Measurements from ENCODE around the gene ASB1. TPM values are rescaled to one million over a fixed set of nuclear protein-coding genes. Genes with fewer than 3 reads are reported as not detected.

Gene ASB1
- polyA plus RNA-seq, 1 of the 3 experiments (the other 2 are of a cell fraction) = 33.3 TPM

GRCh38 chr2:238493880-238494572 lies 67.3 kb downstream of the ASB1 start (continued):
- TF ChIP-seq REST (IDR thresholded peaks at IDR 0.05; ENCODE audit: low read depth, low read length) (no peak), TAF1 (IDR thresholded peaks at IDR 0.05; ENCODE audit: borderline replicate concordance, low read depth, low read length) (no peak), USF2 (IDR thresholded peaks at IDR 0.05; ENCODE audit: borderline replicate concordance, low read depth, low read length) (no peak), YY1 (IDR thresholded peaks at IDR 0.05; ENCODE audit: low read depth) (no peak), EZH2phosphoT487 (IDR thresholded peaks at IDR 0.05; ENCODE audit: borderline replicate concordance, low read depth) (no peak), PBX3 (IDR thresholded peaks at IDR 0.05) (no peak), ELF1 (IDR thresholded peaks at IDR 0.05) (no peak)

GRCh38 chr2:238494573-238494961 lies 67.8 kb downstream of the ASB1 start:
- Histone ChIP-seq H3K79me2 (ENCODE audit: insufficient read depth) (no peaks in the 10 kb centered on the region), H3K4me2 (no peak overlapping the region), H3K27me3 (ENCODE audit: insufficient read depth) (no peaks in the 10 kb centered on the region), H3K4me1 (ENCODE audit: control insufficient read depth in 1 of 2, insufficient read depth in 2 of 2, low read depth in 1 of 2, low read length in 1 of 2) (peaks cover 0 to 3% of the 10 kb centered on the region in 2 experiments; a peak in 1 of 4 replicates), H4K20me1 (ENCODE audit: insufficient read depth) (no peaks in the 10 kb centered on the region), H3K9me3 (no peaks in the 10 kb centered on the region), H3K27ac (ENCODE audit: low read depth in 2 of 2, low read length in 1 of 2) (no peak overlapping the region), H3K36me3 (replicated peaks in 1 of 2; ENCODE audit: control insufficient read depth in 1 of 2, insufficient read depth in 2 of 2, low read length in 1 of 2) (no peaks in the 10 kb centered on the region), H3K9me2 (no peaks in the 10 kb centered on the region), H3F3A (replicated peaks; ENCODE audit: insufficient read depth) (no peaks in the 10 kb centered on the region), H3K4me3 (ENCODE audit: low read depth in 2 of 2, low read length in 1 of 2) (no peak overlapping the region), H3K9ac (no peak overlapping the region), H2AFZ (ENCODE audit: low read depth) (no peak overlapping the region)
- ChIA-PET CTCF (no interaction called here), POLR2A (no interaction called here)
- no peak for TF ChIP-seq FOSL2 (IDR thresholded peaks at IDR 0.05; ENCODE audit: borderline replicate concordance, low read depth)
- TF ChIP-seq USF2 (IDR thresholded peaks at IDR 0.05; ENCODE audit: borderline replicate concordance, low read depth, low read length) = no peak
- TF ChIP-seq MEF2A (IDR thresholded peaks at IDR 0.05; ENCODE audit: borderline replicate concordance, low read depth) = no peak
- no peak for TF ChIP-seq MXI1 (IDR thresholded peaks at IDR 0.05; ENCODE audit: low read depth, low read length)
- no peak for TF ChIP-seq REST (IDR thresholded peaks at IDR 0.05; ENCODE audit: low read depth, low read length)
- no peak for DNase-seq
- WGBS (ENCODE audit: low lambda C conversion rate) = 85% methylated on average over 16 of the region's 16 CpGs

Data from SK-N-SH (cell line).